GM18909 (cell line): ENCODE results near the gene ANKRD53.

Experiments used
- ATAC-seq: cut with Tn5 transposase; IDR thresholded peaks from one replicate; pipeline ENCODE4 v1.9.1; 2021; ENCODE audit warnings: mild to moderate bottlenecking; ENCODE audit not compliant: unreplicated experiment, poor library complexity

Gene ANKRD53

GRCh38 chr2:70942396-70943204 is 35.8 kb upstream of the ANKRD53 start:
- no peak for ATAC-seq

- no peak for ATAC-seq
Observed at GRCh38 chr2:70943205-70943871, 35.1 kb upstream of the ANKRD53 start.

- no peak for ATAC-seq
Observed at GRCh38 chr2:70944111-70944690, 34.2 kb upstream of the ANKRD53 start.

GRCh38 chr2:70946832-70947442 is 31.5 kb upstream of the ANKRD53 start:
- no peak for ATAC-seq

- ATAC-seq = no peak
Observed at GRCh38 chr2:70947556-70948184, 30.8 kb upstream of the ANKRD53 start.

GRCh38 chr2:70948337-70949003 is 30.0 kb upstream of the ANKRD53 start:
- no peak for ATAC-seq

GRCh38 chr2:70949086-70949485 is 29.3 kb upstream of the ANKRD53 start:
- ATAC-seq = no peak

- no peak for ATAC-seq
Observed at GRCh38 chr2:70954886-70955285, 23.5 kb upstream of the ANKRD53 start.

GRCh38 chr2:70956141-70956540 is 22.3 kb upstream of the ANKRD53 start:
- ATAC-seq = no peak

- no peak for ATAC-seq
Observed at GRCh38 chr2:70957798-70958197, 20.6 kb upstream of the ANKRD53 start.

GRCh38 chr2:70958759-70959158 is 19.7 kb upstream of the ANKRD53 start:
- ATAC-seq = no peak

- ATAC-seq = no peak
Observed at GRCh38 chr2:70959271-70959761, 19.1 kb upstream of the ANKRD53 start.

- ATAC-seq = no peak
Observed at GRCh38 chr2:70959851-70960832, 18.3 kb upstream of the ANKRD53 start.

GRCh38 chr2:70960833-70961647 is 17.4 kb upstream of the ANKRD53 start:
- no peak for ATAC-seq

GRCh38 chr2:70961648-70961994 is 16.8 kb upstream of the ANKRD53 start:
- no peak for ATAC-seq

- ATAC-seq = no peak
Observed at GRCh38 chr2:70962211-70962884, 16.1 kb upstream of the ANKRD53 start.
